PC-9 (cell line): ENCODE results near the gene TMEM88.

ENCODE experiments used
- CTCF ChIP-seq: fragments of 200-600 bp; sonication (generic); conservative IDR thresholded peaks from 2 replicates; pipeline ENCODE4 v1.6.1; 2017; ENCODE audit warnings: mixed run types, antibody characterized with exemption, mild to moderate bottlenecking, moderate library complexity
- EZH2 ChIP-seq: fragments of 200-600 bp; sonication (generic); IDR thresholded peaks from 2 replicates; pipeline ENCODE4 v1.8.0; 2017; ENCODE audit warnings: antibody characterized with exemption, low read depth

DNA sequence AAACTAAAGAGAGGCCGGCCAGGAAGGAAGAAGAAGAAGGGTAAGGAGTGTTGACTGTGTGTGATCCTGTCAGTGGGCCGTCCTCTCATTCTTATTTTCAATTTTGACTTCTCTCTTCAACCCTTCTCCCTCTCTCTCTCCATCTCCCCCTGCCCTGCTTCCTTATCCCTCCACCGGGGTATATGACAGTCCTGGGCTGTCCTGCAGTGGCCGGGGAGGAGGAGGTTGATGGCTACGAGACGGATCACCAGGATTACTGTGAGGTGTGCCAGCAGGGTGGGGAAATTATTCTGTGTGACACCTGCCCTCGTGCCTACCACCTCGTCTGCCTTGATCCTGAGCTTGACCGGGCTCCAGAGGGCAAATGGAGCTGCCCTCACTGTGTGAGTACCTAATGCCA, 39.4 kb downstream of the TMEM88 start:
- TF ChIP-seq CTCF (no peak), EZH2 (no peak)
